HFFc6 (cell line): ENCODE results near the gene SPINK9. TPM values are rescaled to one million over a fixed set of nuclear protein-coding genes. Genes with fewer than 3 reads are reported as not detected.
"Not testable (repeated sequence)": the region's sequence is repeated elsewhere in the genome, so short reads cannot be mapped to it uniquely, and the experiment has no call there.

Experiments used
- DNase-seq: peaks from one replicate; pipeline ENCODE4 v3.0.0-alpha.2; 2018
- H3K27ac Mint-ChIP-seq: 2 replicates; pipeline ENCODE4 v1.8.0; 2020; ENCODE audit warnings: mild to moderate bottlenecking, mixed read lengths
- H3K27me3 Mint-ChIP-seq: 2 replicates; pipeline ENCODE4 v1.8.0; 2021; ENCODE audit warnings: mild to moderate bottlenecking, moderate library complexity, mixed read lengths; ENCODE audit not compliant: insufficient read depth
- H3K36me3 Mint-ChIP-seq: 2 replicates; pipeline ENCODE4 v1.8.0; 2021; ENCODE audit warnings: low read depth, mixed read lengths
- H3K4me1 Mint-ChIP-seq: 2 replicates; pipeline ENCODE4 v1.8.0; 2020; ENCODE audit warnings: low read depth, mixed read lengths
- H3K4me3 Mint-ChIP-seq: 2 replicates; pipeline ENCODE4 v1.8.0; 2020; ENCODE audit warnings: mild to moderate bottlenecking, moderate library complexity, mixed read lengths
- H3K9me3 Mint-ChIP-seq: 2 replicates; pipeline ENCODE4 v1.8.0; 2020; ENCODE audit warnings: mild to moderate bottlenecking, mixed read lengths
- total RNA-seq, 6 experiments: library from RNA; stranded (reverse); fragmentation: NEBNext Ultra II Directional; extraction: Animal tissue kit (Norgen Biotek cat#: 25700); gene quantifications; 2 replicates in 1 of 6; 3 replicates in 5 of 6; pipeline ENCODE4 v1.2.3, GENCODE V29; 2021
- TF ChIP-seq, protein P1 (sequence below): fragments of 200-600 bp; sonication (generic); IDR thresholded peaks from 2 replicates; pipeline ENCODE4 v1.5.0; 2021; ENCODE audit warnings: antibody characterized with exemption, mild to moderate bottlenecking

SPINK9 gene
- total RNA-seq, 6 experiments from 2014 or later: not detected

- Mint-ChIP-seq H3K4me3 (no peak overlapping the region), H3K36me3 (no peaks in the 10 kb centered on the region), H3K9me3 (peaks cover 33% of the 10 kb centered on the region), H3K27ac (no peak overlapping the region), H3K4me1 (no peaks in the 10 kb centered on the region), H3K27me3 (no peaks in the 10 kb centered on the region)
- DNase-seq: no peak
- TF ChIP-seq, protein P1, sequence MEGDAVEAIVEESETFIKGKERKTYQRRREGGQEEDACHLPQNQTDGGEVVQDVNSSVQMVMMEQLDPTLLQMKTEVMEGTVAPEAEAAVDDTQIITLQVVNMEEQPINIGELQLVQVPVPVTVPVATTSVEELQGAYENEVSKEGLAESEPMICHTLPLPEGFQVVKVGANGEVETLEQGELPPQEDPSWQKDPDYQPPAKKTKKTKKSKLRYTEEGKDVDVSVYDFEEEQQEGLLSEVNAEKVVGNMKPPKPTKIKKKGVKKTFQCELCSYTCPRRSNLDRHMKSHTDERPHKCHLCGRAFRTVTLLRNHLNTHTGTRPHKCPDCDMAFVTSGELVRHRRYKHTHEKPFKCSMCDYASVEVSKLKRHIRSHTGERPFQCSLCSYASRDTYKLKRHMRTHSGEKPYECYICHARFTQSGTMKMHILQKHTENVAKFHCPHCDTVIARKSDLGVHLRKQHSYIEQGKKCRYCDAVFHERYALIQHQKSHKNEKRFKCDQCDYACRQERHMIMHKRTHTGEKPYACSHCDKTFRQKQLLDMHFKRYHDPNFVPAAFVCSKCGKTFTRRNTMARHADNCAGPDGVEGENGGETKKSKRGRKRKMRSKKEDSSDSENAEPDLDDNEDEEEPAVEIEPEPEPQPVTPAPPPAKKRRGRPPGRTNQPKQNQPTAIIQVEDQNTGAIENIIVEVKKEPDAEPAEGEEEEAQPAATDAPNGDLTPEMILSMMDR: no peak
These were observed 25.6 kb upstream of the SPINK9 start for GRCh38 chr5:148309746-148310145.

DNA sequence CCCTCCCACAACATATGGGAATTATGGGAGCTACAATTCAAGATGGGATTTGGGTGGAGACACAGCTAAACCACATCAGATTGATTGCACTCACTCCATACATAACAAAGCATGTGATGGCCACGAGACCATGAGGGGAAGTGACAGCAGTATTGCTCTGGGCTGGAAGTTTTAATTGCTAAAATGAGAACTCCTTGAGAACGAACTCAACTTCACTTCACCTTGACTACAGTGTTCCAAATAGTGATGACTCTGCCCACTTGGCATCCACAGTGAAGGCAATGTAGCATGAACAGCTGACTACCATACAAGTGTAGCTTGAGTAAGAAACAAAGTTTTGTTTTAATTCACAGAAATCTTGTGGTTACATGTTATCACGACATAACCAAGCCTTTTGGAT, 23.9 kb upstream of the SPINK9 start:
- H3K27me3 Mint-ChIP-seq: no peaks in the 10 kb centered on the region
- TF ChIP-seq, protein P1: no peak
- no peak overlapping the region for H3K4me3 Mint-ChIP-seq
- H3K9me3 Mint-ChIP-seq: peaks cover 38% of the 10 kb centered on the region
- H3K4me1 Mint-ChIP-seq: no peaks in the 10 kb centered on the region
- no peaks in the 10 kb centered on the region for H3K36me3 Mint-ChIP-seq
- no peak overlapping the region for H3K27ac Mint-ChIP-seq
- DNase-seq: no peak

GRCh38 chr5:148312153-148312552, 23.2 kb upstream of the SPINK9 start, which contains the start of gene SPINK7:
SPINK7 (plus strand) TSS chr5:148312423; CDS start chr5:148312484, 61 bp downstream.
- no peaks in the 10 kb centered on the region for H3K27me3 Mint-ChIP-seq
- no peaks in the 10 kb centered on the region for H3K4me1 Mint-ChIP-seq
- no peaks in the 10 kb centered on the region for H3K36me3 Mint-ChIP-seq
- H3K9me3 Mint-ChIP-seq: peaks cover 31% of the 10 kb centered on the region
- DNase-seq: no peak
- H3K27ac Mint-ChIP-seq: no peak within 1 kb of the TSS
- TF ChIP-seq, protein P1: no peak
- H3K4me3 Mint-ChIP-seq: no peak within 1 kb of the TSS

GRCh38 chr5:148314187-148314586, 21.2 kb upstream of the SPINK9 start:
- Mint-ChIP-seq H3K4me3 (no peak overlapping the region), H3K9me3 (peaks cover 16% of the 10 kb centered on the region), H3K27me3 (no peaks in the 10 kb centered on the region), H3K27ac (no peak overlapping the region), H3K36me3 (no peaks in the 10 kb centered on the region), H3K4me1 (no peaks in the 10 kb centered on the region)
- DNase-seq: no peak
- TF ChIP-seq, protein P1: no peak

DNA sequence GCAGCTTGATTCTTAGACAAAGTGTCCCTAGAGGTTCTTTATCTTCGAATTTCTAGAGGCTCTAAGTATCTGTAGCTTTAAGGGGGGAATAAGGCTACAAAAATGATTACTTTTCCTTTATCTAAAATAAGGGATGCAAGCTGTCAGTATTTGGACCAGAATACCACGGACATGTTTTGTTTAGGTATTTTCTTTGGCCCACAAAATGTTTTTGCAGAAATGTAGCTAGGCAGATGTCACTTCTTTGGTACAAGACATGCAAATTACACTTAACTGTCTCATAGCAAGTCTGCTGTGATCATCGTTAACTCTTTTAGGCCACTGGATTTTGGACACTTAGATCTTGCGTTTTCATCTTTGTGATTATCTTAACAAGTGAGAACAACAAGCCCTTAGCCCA, 20.6 kb upstream of the SPINK9 start:
- TF ChIP-seq, protein P1: no peak
- Mint-ChIP-seq H3K4me1 (no peaks in the 10 kb centered on the region), H3K9me3 (peaks cover 14% of the 10 kb centered on the region), H3K36me3 (no peaks in the 10 kb centered on the region), H3K27ac (no peak overlapping the region), H3K27me3 (no peaks in the 10 kb centered on the region), H3K4me3 (no peak overlapping the region)
- no peak for DNase-seq

- not testable (repeated sequence) for H3K4me3 Mint-ChIP-seq, DNase-seq, H3K36me3 Mint-ChIP-seq, H3K27me3 Mint-ChIP-seq, H3K27ac Mint-ChIP-seq, H3K4me1 Mint-ChIP-seq
- peaks cover 11% of the 10 kb centered on the region for H3K9me3 Mint-ChIP-seq
These were observed 15.1 kb upstream of the SPINK9 start for GRCh38 chr5:148320011-148320963.
